Left lung (tissue), 14 donors: ENCODE results near the gene PCP2. TPM values are rescaled to one million over a fixed set of nuclear protein-coding genes. Genes with fewer than 3 reads are reported as not detected.

ENCODE experiments used
- ATAC-seq: fragments of 200-7000 bp; cut with Tn5 transposase; one replicate; pipeline ENCODE4 v1.9.1; 2020; ENCODE audit warnings: moderate library complexity
- DNase-seq, 4 donors: peaks; one replicate each; pipeline ENCODE4 v3.0.0-alpha.2; 2013 to 2020
- H3K27ac ChIP-seq, 2 donors: fragments of 200-600 bp; sonication (generic) in 1 of 2; one replicate each; pipeline versions ENCODE4 v1.5.0 to v1.8.0; 2020 to 2021
- H3K27me3 ChIP-seq, 2 donors: fragments of 200-600 bp; sonication (generic) in 1 of 2; one replicate each; pipeline versions ENCODE4 v1.5.0 to v1.8.0; 2020 to 2021
- H3K36me3 ChIP-seq, 2 donors: fragments of 200-600 bp; sonication (generic) in 1 of 2; one replicate each; pipeline versions ENCODE4 v1.5.0 to v1.8.0; 2020 to 2021
- H3K4me1 ChIP-seq, 2 donors: fragments of 200-600 bp; one replicate each; pipeline ENCODE4 v1.8.0; 2021
- H3K4me3 ChIP-seq, 2 donors: fragments of 200-600 bp; sonication (generic) in 1 of 2; one replicate each; pipeline versions ENCODE4 v1.5.0 to v1.8.0; 2020 to 2021; ENCODE audit warnings: mild to moderate bottlenecking in 1 of 2
- H3K9me3 ChIP-seq, 2 donors: fragments of 200-600 bp; sonication (generic) in 1 of 2; one replicate each; pipeline versions ENCODE4 v1.5.0 to v1.8.0; 2020 to 2021
- CTCF ChIP-seq, 2 donors: fragments of 200-600 bp; sonication (generic) in 1 of 2; IDR thresholded peaks; one replicate each; pipeline versions ENCODE4 v1.5.0 to v1.8.0; 2021; ENCODE audit warnings: antibody characterized with exemption in 2 of 2
- intact Hi-C, 2 donors: fragments of 100-400 bp; cut with DNase I; formaldehyde crosslinking; loops; one replicate each; pipeline versions ENCODE4 v1.11.2 to v1.14.2; 2022
- long read RNA-seq, 12 donors: library from polyadenylated mRNA in 2 of 12; unstranded in 2 of 12; transcript quantifications; one replicate each; pipeline ENCODE4 v2.0.0 and lab custom pipeline, GENCODE V29; 2019 to 2026
- polyA plus RNA-seq, 6 donors: library from polyadenylated mRNA; unstranded; fragments of 120-200 nt; gene quantifications; one replicate each; pipeline ENCODE4 v1.2.1, GENCODE V29; 2013; ENCODE audit not compliant: insufficient read length in 6 of 6
- total RNA-seq, 2 donors: library from RNA; stranded (reverse); fragmentation: NEBNext Ultra II Directional; extraction: Animal tissue kit (Norgen Biotek cat#: 25700); gene quantifications; one replicate each; pipeline ENCODE4 v1.2.1, GENCODE V29; 2021
- donor health status: DM: no; HTN: yes; CAD: no.
- donor health status: DM: no; HTN: no; CAD: no.

The PCP2 gene
- total RNA-seq (1 to 10 TPM; 1.6 to 1.8 TPM), polyA plus RNA-seq (1 to 10 TPM in 5 of 6 donors, under 1 TPM in 1; 0.57 to 1.6 (median 1.4) TPM)
- long read RNA-seq, donor 1: 0 reads
- long read RNA-seq, donor 2: 0 reads
- long read RNA-seq, donor 3: 0 reads
- long read RNA-seq, donor 4, partial matches to known transcripts: 0 of 1 reads
- long read RNA-seq, donor 4, other reads (novel, unspliced or antisense): 1 of 1 reads
- long read RNA-seq, donor 5: 0 reads
- long read RNA-seq, donor 6, partial matches to known transcripts: 0 of 1 reads
- long read RNA-seq, donor 6, other reads (novel, unspliced or antisense): 0 of 1 reads
- long read RNA-seq, donor 7: 0 reads
- long read RNA-seq, donor 8: 0 reads
- long read RNA-seq, donor 9: 0 reads
- long read RNA-seq, donor 10: 0 reads
- long read RNA-seq, donor 11: 0 reads
- long read RNA-seq, donor 12: 0 reads

GRCh38 chr19:7633698-7634097, at the start of gene PCP2:
TSS of gene PCP2 (minus strand) at chr19:7633719. CDS start at chr19:7633457, 262 bp downstream.
- no peak for ATAC-seq
- Histone ChIP-seq H3K4me3 (no peak within 1 kb of the TSS), H3K4me1 (peaks cover 8 to 42% of the 10 kb centered on the region in 2 donors), H3K36me3 (peaks cover 0 to 13% of the 10 kb centered on the region in 2 donors), H3K27ac (no peak within 1 kb of the TSS), H3K27me3 (peaks cover 0 to 29% of the 10 kb centered on the region in 2 donors), H3K9me3 (no peaks in the 10 kb centered on the region)
- intact Hi-C loops: no loop called here
- DNase-seq: no peak
- TF ChIP-seq CTCF (IDR thresholded peaks at IDR 0.05): no peak

GRCh38 chr19:7682175-7682855, 48.8 kb upstream of the PCP2 start:
- no peak for ATAC-seq
- TF ChIP-seq CTCF (IDR thresholded peaks at IDR 0.05): no peak
- DNase-seq: peak in 1 of 4 donors; percentile 84
- H3K27me3 ChIP-seq: peaks cover 0 to 20% of the 10 kb centered on the region in 2 donors
- peak overlapping the region; percentile 85 to 96 for H3K4me3 ChIP-seq
- H3K9me3 ChIP-seq: no peaks in the 10 kb centered on the region
- intact Hi-C loops: loop anchor here in 1 of 2 donors (10.0 kb wide), 1 partner anchor 112 kb away; no protein-coding TSS in a partner anchor
- H3K27ac ChIP-seq: peak overlapping the region in 1 of 2 donors; percentile 98
- peaks cover 0 to 30% of the 10 kb centered on the region in 2 donors for H3K4me1 ChIP-seq
- peaks cover 0 to 44% of the 10 kb centered on the region in 2 donors for H3K36me3 ChIP-seq

- H3K4me3 ChIP-seq: peak overlapping the region; percentile 85 to 96
- no peaks in the 10 kb centered on the region for H3K9me3 ChIP-seq
- peak; percentile 78 for ATAC-seq
- H3K36me3 ChIP-seq: peaks cover 0 to 44% of the 10 kb centered on the region in 2 donors
- peak overlapping the region; percentile 65 to 98 for H3K27ac ChIP-seq
- peak; percentile 68 to 93 (median 88) for DNase-seq
- peaks cover 0 to 30% of the 10 kb centered on the region in 2 donors for H3K4me1 ChIP-seq
- TF ChIP-seq CTCF (IDR thresholded peaks at IDR 0.05): peak; percentile 13 to 44
- intact Hi-C loops: loop anchor here in 1 of 2 donors (10.0 kb wide), 1 partner anchor 113 kb away; no protein-coding TSS in a partner anchor
- H3K27me3 ChIP-seq: peaks cover 0 to 28% of the 10 kb centered on the region in 2 donors
Measured at GRCh38 chr19:7681340-7682174, 48.0 kb upstream of the PCP2 start.

- peak; percentile 84 to 98 (median 91) for DNase-seq
- peak; percentile 94 for ATAC-seq
- H3K27ac ChIP-seq: peak within 1 kb of the TSS; percentile 65 to 98
- no peaks in the 10 kb centered on the region for H3K9me3 ChIP-seq
- peaks cover 0 to 33% of the 10 kb centered on the region in 2 donors for H3K27me3 ChIP-seq
- peak within 1 kb of the TSS; percentile 85 to 96 for H3K4me3 ChIP-seq
- intact Hi-C loops: loop anchor here in 1 of 2 donors (10.0 kb wide), 1 partner anchor 114 kb away; no protein-coding TSS in a partner anchor
- peaks cover 0 to 44% of the 10 kb centered on the region in 2 donors for H3K36me3 ChIP-seq
- TF ChIP-seq CTCF (IDR thresholded peaks at IDR 0.05): peak; percentile 97 to 100
- H3K4me1 ChIP-seq: peaks cover 0 to 31% of the 10 kb centered on the region in 2 donors
Measured at GRCh38 chr19:7680606-7681339, 47.3 kb upstream of the PCP2 start, which contains the start of gene TRAPPC5. TSS of gene TRAPPC5 (plus strand) at chr19:7680833. CDS start at chr19:7682254, 1,421 bp downstream.
